Hematopoietic multipotent progenitor cell treated with erythropoietin and hydrocortisone succinate and interleukin-3 and kit ligand, for 8 days (in vitro differentiated cells): ENCODE results near the gene AASS.

ENCODE experiments used
- DNase-seq: peaks from one replicate; pipeline ENCODE4 v3.0.0-alpha.2; 2015

Gene AASS

GRCh38 chr7:122103064-122103463, 41.0 kb downstream of the AASS start:
- no peak for DNase-seq

- DNase-seq, result no peak
These were observed 44.0 kb downstream of the AASS start for GRCh38 chr7:122100021-122100420.

GRCh38 chr7:122095642-122096041, 48.4 kb downstream of the AASS start:
- DNase-seq, result no peak

GRCh38 chr7:122094549-122094948, 49.5 kb downstream of the AASS start:
- DNase-seq, result no peak

GRCh38 chr7:122092964-122093797, 50.9 kb downstream of the AASS start:
- DNase-seq, result peak; percentile 77

- DNase-seq, result no peak
These were observed 61.4 kb downstream of the AASS start for GRCh38 chr7:122082670-122083069.

GRCh38 chr7:122082160-122082559, 61.9 kb downstream of the AASS start:
- no peak for DNase-seq

- DNase-seq, result no peak
These were observed 70.4 kb downstream of the AASS start for GRCh38 chr7:122073635-122074034.

- DNase-seq, result no peak
These were observed 71.0 kb downstream of the AASS start for GRCh38 chr7:122072924-122073599.

GRCh38 chr7:122072272-122072671, 71.8 kb downstream of the AASS start:
- DNase-seq, result no peak

GRCh38 chr7:122070834-122071233, 73.2 kb downstream of the AASS start:
- DNase-seq, result no peak

GRCh38 chr7:122070062-122070461, 74.0 kb downstream of the AASS start:
- DNase-seq, result no peak

GRCh38 chr7:122068999-122069398, 75.0 kb downstream of the AASS start:
- no peak for DNase-seq

- DNase-seq, result no peak
These were observed 76.0 kb downstream of the AASS start for GRCh38 chr7:122068046-122068445.

- DNase-seq, result no peak
These were observed 77.0 kb downstream of the AASS start for GRCh38 chr7:122067077-122067476.

GRCh38 chr7:122064971-122065370, 79.1 kb downstream of the AASS start:
- no peak for DNase-seq

GRCh38 chr7:122063146-122063545, 80.9 kb downstream of the AASS start:
- DNase-seq, result no peak

GRCh38 chr7:122059542-122059941, 84.5 kb downstream of the AASS start:
- no peak for DNase-seq

- no peak for DNase-seq
These were observed 87.1 kb downstream of the AASS start for GRCh38 chr7:122056977-122057376.

- DNase-seq, result no peak
These were observed 89.0 kb downstream of the AASS start for GRCh38 chr7:122055073-122055472.

- DNase-seq, result no peak
These were observed 89.7 kb downstream of the AASS start for GRCh38 chr7:122054393-122054792.

GRCh38 chr7:122046402-122046801, 97.6 kb downstream of the AASS start:
- no peak for DNase-seq

- DNase-seq, result no peak
These were observed 103.9 kb downstream of the AASS start for GRCh38 chr7:122040147-122040546.

GRCh38 chr7:122038904-122039303, 105.1 kb downstream of the AASS start:
- no peak for DNase-seq

- DNase-seq, result no peak
These were observed 105.9 kb downstream of the AASS start for GRCh38 chr7:122038134-122038533.
